ENCODE measurements around the gene OR56B1.

GRCh38 chr11:5695580-5695979 lies 40.7 kb upstream of the OR56B1 start:
- TF ChIP-seq POLR2A (IDR thresholded peaks at IDR 0.05) (no peak), CTCF (IDR thresholded peaks at IDR 0.05) (no peak)
